SU-DHL-6 (cell line): ENCODE measurements around the gene ESPN.

Experiments
- EZH2phosphoT487 ChIP-seq: fragments of 200-600 bp; sonication (generic), shearing (Covaris generic); conservative IDR thresholded peaks from 2 replicates; pipeline ENCODE4 v1.6.1; 2018; ENCODE audit warnings: mild to moderate bottlenecking, antibody characterized with exemption, low read length, moderate library complexity, mixed read lengths
- TF ChIP-seq, protein P1 (sequence below): fragments of 200-600 bp; sonication (generic); IDR thresholded peaks from one replicate; pipeline ENCODE4 v1.5.1; 2017; ENCODE audit warnings: antibody characterized with exemption, mild to moderate bottlenecking, low read length, moderate library complexity; ENCODE audit not compliant: insufficient read depth, poor library complexity, severe bottlenecking

DNA sequence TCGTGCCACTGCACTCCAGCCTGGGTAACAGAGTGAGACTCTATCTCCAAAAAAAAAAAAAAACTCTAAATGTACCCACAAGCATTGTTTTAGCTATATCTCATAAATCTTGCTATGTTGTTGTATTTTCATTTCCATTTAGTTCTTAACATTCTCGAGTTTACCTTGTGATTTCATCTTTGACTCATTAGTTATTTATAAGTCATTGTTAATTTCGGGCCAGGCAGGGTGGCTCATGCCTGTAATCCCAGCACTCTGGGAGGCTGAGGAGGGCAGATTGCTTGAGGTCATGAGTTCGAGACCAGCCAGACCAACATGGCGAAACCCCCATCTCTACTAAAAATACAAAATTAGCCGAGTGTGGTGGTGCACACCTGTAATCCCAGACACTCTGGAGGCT, 16.6 kb upstream of the ESPN start:
- TF ChIP-seq, protein P1, sequence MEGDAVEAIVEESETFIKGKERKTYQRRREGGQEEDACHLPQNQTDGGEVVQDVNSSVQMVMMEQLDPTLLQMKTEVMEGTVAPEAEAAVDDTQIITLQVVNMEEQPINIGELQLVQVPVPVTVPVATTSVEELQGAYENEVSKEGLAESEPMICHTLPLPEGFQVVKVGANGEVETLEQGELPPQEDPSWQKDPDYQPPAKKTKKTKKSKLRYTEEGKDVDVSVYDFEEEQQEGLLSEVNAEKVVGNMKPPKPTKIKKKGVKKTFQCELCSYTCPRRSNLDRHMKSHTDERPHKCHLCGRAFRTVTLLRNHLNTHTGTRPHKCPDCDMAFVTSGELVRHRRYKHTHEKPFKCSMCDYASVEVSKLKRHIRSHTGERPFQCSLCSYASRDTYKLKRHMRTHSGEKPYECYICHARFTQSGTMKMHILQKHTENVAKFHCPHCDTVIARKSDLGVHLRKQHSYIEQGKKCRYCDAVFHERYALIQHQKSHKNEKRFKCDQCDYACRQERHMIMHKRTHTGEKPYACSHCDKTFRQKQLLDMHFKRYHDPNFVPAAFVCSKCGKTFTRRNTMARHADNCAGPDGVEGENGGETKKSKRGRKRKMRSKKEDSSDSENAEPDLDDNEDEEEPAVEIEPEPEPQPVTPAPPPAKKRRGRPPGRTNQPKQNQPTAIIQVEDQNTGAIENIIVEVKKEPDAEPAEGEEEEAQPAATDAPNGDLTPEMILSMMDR, result no peak
- TF ChIP-seq EZH2phosphoT487, result no peak
